NCI-H1092 treated with DMSO at 0.1 percent for 48 hours (cell line): ENCODE data around the gene PCNX2.
"Not testable (repeated sequence)": the region's sequence is repeated elsewhere in the genome, so short reads cannot be mapped to it uniquely, and the experiment has no call there.

Experiments
- DNase-seq: peaks from one replicate; lab custom pipeline; 2025; lab: John Stamatoyannopoulos, UW

Gene PCNX2

GRCh38 chr1:233105225-233105624, 190.3 kb downstream of the PCNX2 start:
- DNase-seq, result no peak

- DNase-seq, result no peak
These were observed 193.2 kb downstream of the PCNX2 start for GRCh38 chr1:233102341-233102740.

- DNase-seq, result no peak
These were observed 197.5 kb downstream of the PCNX2 start for GRCh38 chr1:233097959-233098580.

- DNase-seq, result no peak
These were observed 198.0 kb downstream of the PCNX2 start for GRCh38 chr1:233097546-233097945.

GRCh38 chr1:233094691-233095090, 200.8 kb downstream of the PCNX2 start:
- no peak for DNase-seq

GRCh38 chr1:233094269-233094668, 201.3 kb downstream of the PCNX2 start:
- DNase-seq, result no peak

GRCh38 chr1:233090746-233091494, 204.6 kb downstream of the PCNX2 start:
- DNase-seq, result no peak

- DNase-seq, result no peak
These were observed 206.3 kb downstream of the PCNX2 start for GRCh38 chr1:233089251-233089650.

- DNase-seq, result no peak
These were observed 206.9 kb downstream of the PCNX2 start for GRCh38 chr1:233088613-233089012.

GRCh38 chr1:233086961-233087881, 208.3 kb downstream of the PCNX2 start:
- no peak for DNase-seq

- DNase-seq, result no peak
These were observed 210.0 kb downstream of the PCNX2 start for GRCh38 chr1:233085566-233085965.

- no peak for DNase-seq
These were observed 212.6 kb downstream of the PCNX2 start for GRCh38 chr1:233082778-233083550.

- DNase-seq, result no peak
These were observed 213.8 kb downstream of the PCNX2 start for GRCh38 chr1:233081735-233082134.

GRCh38 chr1:233080827-233081226, 214.7 kb downstream of the PCNX2 start:
- not testable (repeated sequence) for DNase-seq

GRCh38 chr1:233080286-233080685, 215.2 kb downstream of the PCNX2 start:
- DNase-seq, result no peak

- DNase-seq, result no peak
These were observed 216.0 kb downstream of the PCNX2 start for GRCh38 chr1:233079574-233079973.

GRCh38 chr1:233078396-233078795, 217.1 kb downstream of the PCNX2 start:
- DNase-seq, result no peak

GRCh38 chr1:233075915-233076295, 219.6 kb downstream of the PCNX2 start:
- no peak for DNase-seq

- DNase-seq, result no peak
These were observed 229.4 kb downstream of the PCNX2 start for GRCh38 chr1:233066087-233066486.

- no peak for DNase-seq
These were observed 229.8 kb downstream of the PCNX2 start for GRCh38 chr1:233065685-233066084.

GRCh38 chr1:233064988-233065387, 230.5 kb downstream of the PCNX2 start:
- no peak for DNase-seq

GRCh38 chr1:233063462-233063861, 232.1 kb downstream of the PCNX2 start:
- no peak for DNase-seq
